Choroid plexus epithelial cell (primary cell): ENCODE measurements around the gene DIAPH2.

Experiments used
- DNase-seq: peaks from one replicate; pipeline ENCODE4 v3.0.0-alpha.2; 2010; ENCODE audit warnings: low read depth
- H3K4me3 ChIP-seq: 2 replicates; pipeline ENCODE4 v1.5.1; 2011; ENCODE audit warnings: low read depth, mild to moderate bottlenecking, control low read depth, low read length, moderate library complexity
- CTCF ChIP-seq: conservative IDR thresholded peaks from 2 replicates; pipeline ENCODE4 v1.5.1; 2011; ENCODE audit warnings: low read depth, mild to moderate bottlenecking, control low read depth, inconsistent platforms, low read length, moderate library complexity

The DIAPH2 gene

GRCh38 chrX:97387004-97387403 is 702.4 kb downstream of the DIAPH2 start:
- DNase-seq: no peak
- no peak for TF ChIP-seq CTCF
- H3K4me3 ChIP-seq: no peak overlapping the region

- peak; percentile 88 for DNase-seq
- no peak for TF ChIP-seq CTCF
- H3K4me3 ChIP-seq: no peak overlapping the region
Observed at GRCh38 chrX:97389761-97390192, 705.1 kb downstream of the DIAPH2 start.

- H3K4me3 ChIP-seq: no peak overlapping the region
- no peak for TF ChIP-seq CTCF
- DNase-seq: peak; percentile 81
Observed at GRCh38 chrX:97397371-97397770, 712.7 kb downstream of the DIAPH2 start.

- DNase-seq: peak; percentile 52
- no peak overlapping the region for H3K4me3 ChIP-seq
- no peak for TF ChIP-seq CTCF
Observed at GRCh38 chrX:97398030-97398551, 713.4 kb downstream of the DIAPH2 start.

GRCh38 chrX:97399400-97399799 is 714.8 kb downstream of the DIAPH2 start:
- DNase-seq: peak; percentile 87
- no peak overlapping the region for H3K4me3 ChIP-seq
- TF ChIP-seq CTCF: no peak

- TF ChIP-seq CTCF: no peak
- no peak overlapping the region for H3K4me3 ChIP-seq
- no peak for DNase-seq
Observed at GRCh38 chrX:97400492-97400891, 715.9 kb downstream of the DIAPH2 start.

- no peak overlapping the region for H3K4me3 ChIP-seq
- DNase-seq: peak; percentile 38
- no peak for TF ChIP-seq CTCF
Observed at GRCh38 chrX:97401154-97401553, 716.5 kb downstream of the DIAPH2 start.
